Calu3 (cell line): ENCODE data around the gene SYMPK. TPM values are rescaled to one million over a fixed set of nuclear protein-coding genes. Genes with fewer than 3 reads are reported as not detected.

Experiments
- BruUV-seq: library from RNA; stranded (reverse); fragments of 400-500 nt; replicated peaks from 2 replicates; lab custom pipeline; 2021; lab: Mats Ljungman, UMichigan
- CTCF ChIA-PET: fragments of 300-600 bp; sonication (Branson Sonifier 250); formaldehyde crosslinking; loops from one replicate; lab custom pipeline; 2022; ENCODE audit warnings: antibody characterized with exemption; lab: Charles Lee
- DNase-seq: peaks from one replicate; pipeline ENCODE4 v3.0.0; 2022
- H3K27ac Mint-ChIP-seq: one replicate; pipeline ENCODE4 v1.8.0; 2022; ENCODE audit warnings: mixed read lengths; ENCODE audit not compliant: unreplicated experiment
- H3K27me3 Mint-ChIP-seq: one replicate; pipeline ENCODE4 v1.8.0; 2022; ENCODE audit warnings: mixed read lengths; ENCODE audit not compliant: unreplicated experiment
- H3K36me3 Mint-ChIP-seq: one replicate; pipeline ENCODE4 v1.8.0; 2022; ENCODE audit warnings: mild to moderate bottlenecking, moderate library complexity, mixed read lengths; ENCODE audit not compliant: insufficient read depth, unreplicated experiment
- H3K4me1 Mint-ChIP-seq: one replicate; pipeline ENCODE4 v1.8.0; 2022; ENCODE audit warnings: mild to moderate bottlenecking, low read depth, mixed read lengths; ENCODE audit not compliant: unreplicated experiment
- H3K4me3 Mint-ChIP-seq: one replicate; pipeline ENCODE4 v1.8.0; 2022; ENCODE audit warnings: mild to moderate bottlenecking, low read depth, moderate library complexity, mixed read lengths; ENCODE audit not compliant: unreplicated experiment
- H3K9me3 Mint-ChIP-seq: one replicate; pipeline ENCODE4 v1.8.0; 2022; ENCODE audit warnings: low read depth, mixed read lengths; ENCODE audit not compliant: unreplicated experiment
- intact Hi-C: fragments of 100-400 bp; cut with micrococcal nuclease; formaldehyde crosslinking; loops from one replicate; pipeline ENCODE4 v1.10.0; 2022; ENCODE audit not compliant: unreplicated experiment
- total RNA-seq: library from RNA; stranded (reverse); gene quantifications from 2 replicates; pipeline ENCODE4 v1.2.3, GENCODE V29; 2022
- TF ChIP-seq, protein P1 (sequence below): fragments of 200-600 bp; IDR thresholded peaks from one replicate; pipeline ENCODE4 v1.8.0; 2022; ENCODE audit warnings: antibody characterized with exemption; ENCODE audit not compliant: unreplicated experiment

The SYMPK gene
- total RNA-seq, 1 experiment from 2014 or later, result 130 TPM

DNA sequence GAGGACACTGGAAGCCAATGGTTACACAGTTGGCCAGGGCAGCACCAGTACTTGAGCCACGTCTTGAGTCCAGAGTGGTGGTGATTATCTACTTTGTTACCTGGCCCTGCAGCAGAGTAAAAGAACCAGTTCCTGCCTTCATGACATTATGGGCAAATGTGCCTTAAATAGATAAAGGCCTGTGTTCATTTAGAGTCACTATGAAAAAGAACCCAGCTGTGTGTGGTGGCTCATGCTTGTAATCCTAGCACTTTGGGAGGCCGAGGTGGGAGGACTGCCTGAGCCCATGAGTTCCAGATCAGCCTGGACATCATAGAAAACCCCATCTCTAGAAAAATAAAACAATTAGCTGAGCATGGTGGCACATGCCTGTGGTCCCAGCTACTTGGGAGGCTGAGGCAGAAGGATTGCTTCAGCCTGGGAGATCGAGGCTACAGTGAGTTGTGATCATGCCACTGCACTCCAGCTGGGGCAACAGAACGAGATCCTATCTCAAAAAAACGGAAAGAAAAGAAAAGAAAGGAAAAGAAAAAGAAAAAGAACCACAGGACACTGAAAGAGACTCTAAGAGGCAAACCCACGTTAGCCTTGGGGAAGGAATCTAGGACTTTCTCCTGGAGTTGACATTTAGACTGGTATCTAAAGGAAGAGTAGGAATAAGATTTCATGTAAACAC, 26.4 kb upstream of the SYMPK start:
- H3K4me1 Mint-ChIP-seq, result no peaks in the 10 kb centered on the region
- no peak overlapping the region for H3K27ac Mint-ChIP-seq
- peaks cover 30% of the 10 kb centered on the region for H3K36me3 Mint-ChIP-seq
- TF ChIP-seq, protein P1, sequence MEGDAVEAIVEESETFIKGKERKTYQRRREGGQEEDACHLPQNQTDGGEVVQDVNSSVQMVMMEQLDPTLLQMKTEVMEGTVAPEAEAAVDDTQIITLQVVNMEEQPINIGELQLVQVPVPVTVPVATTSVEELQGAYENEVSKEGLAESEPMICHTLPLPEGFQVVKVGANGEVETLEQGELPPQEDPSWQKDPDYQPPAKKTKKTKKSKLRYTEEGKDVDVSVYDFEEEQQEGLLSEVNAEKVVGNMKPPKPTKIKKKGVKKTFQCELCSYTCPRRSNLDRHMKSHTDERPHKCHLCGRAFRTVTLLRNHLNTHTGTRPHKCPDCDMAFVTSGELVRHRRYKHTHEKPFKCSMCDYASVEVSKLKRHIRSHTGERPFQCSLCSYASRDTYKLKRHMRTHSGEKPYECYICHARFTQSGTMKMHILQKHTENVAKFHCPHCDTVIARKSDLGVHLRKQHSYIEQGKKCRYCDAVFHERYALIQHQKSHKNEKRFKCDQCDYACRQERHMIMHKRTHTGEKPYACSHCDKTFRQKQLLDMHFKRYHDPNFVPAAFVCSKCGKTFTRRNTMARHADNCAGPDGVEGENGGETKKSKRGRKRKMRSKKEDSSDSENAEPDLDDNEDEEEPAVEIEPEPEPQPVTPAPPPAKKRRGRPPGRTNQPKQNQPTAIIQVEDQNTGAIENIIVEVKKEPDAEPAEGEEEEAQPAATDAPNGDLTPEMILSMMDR, result no peak
- no peaks in the 10 kb centered on the region for H3K9me3 Mint-ChIP-seq
- no TSS peak for BruUV-seq
- intact Hi-C loops, result no loop called here
- no peak overlapping the region for H3K4me3 Mint-ChIP-seq
- no peak for DNase-seq
- H3K27me3 Mint-ChIP-seq, result no peaks in the 10 kb centered on the region
- CTCF ChIA-PET, result no interaction called here

DNA sequence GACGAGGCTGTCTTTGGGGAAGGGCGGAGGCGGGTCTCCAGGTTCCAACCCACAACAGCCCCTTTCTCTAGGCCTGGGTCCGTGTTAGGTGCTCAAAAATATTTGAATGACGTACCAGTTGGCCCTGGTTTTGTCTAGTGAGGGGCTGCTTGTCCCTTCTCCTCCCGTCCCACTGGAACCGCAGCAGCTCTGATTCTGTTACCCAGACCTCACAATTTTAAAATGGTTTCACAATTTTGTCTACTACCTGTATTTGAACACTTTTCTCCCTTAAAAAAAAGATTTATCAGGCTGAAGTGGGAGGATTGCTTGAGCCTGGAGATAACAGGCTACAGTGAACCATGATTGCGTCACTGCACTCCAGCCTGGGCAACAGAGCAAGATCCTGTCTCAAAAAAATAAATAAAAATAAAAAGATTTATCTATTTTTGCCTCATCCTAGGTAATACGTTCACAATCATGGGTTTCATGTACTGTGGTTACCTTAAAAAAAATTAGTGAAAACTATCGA, 24.3 kb upstream of the SYMPK start:
- Mint-ChIP-seq H3K36me3 (peaks cover 47% of the 10 kb centered on the region), H3K9me3 (no peaks in the 10 kb centered on the region), H3K4me3 (peak overlapping the region; percentile 82), H3K27ac (peak overlapping the region; percentile 71), H3K4me1 (peaks cover 9% of the 10 kb centered on the region), H3K27me3 (no peaks in the 10 kb centered on the region)
- BruUV-seq, result no TSS peak
- TF ChIP-seq, protein P1, result no peak
- CTCF ChIA-PET, result no interaction called here
- intact Hi-C loops, result no loop called here
- no peak for DNase-seq

DNA sequence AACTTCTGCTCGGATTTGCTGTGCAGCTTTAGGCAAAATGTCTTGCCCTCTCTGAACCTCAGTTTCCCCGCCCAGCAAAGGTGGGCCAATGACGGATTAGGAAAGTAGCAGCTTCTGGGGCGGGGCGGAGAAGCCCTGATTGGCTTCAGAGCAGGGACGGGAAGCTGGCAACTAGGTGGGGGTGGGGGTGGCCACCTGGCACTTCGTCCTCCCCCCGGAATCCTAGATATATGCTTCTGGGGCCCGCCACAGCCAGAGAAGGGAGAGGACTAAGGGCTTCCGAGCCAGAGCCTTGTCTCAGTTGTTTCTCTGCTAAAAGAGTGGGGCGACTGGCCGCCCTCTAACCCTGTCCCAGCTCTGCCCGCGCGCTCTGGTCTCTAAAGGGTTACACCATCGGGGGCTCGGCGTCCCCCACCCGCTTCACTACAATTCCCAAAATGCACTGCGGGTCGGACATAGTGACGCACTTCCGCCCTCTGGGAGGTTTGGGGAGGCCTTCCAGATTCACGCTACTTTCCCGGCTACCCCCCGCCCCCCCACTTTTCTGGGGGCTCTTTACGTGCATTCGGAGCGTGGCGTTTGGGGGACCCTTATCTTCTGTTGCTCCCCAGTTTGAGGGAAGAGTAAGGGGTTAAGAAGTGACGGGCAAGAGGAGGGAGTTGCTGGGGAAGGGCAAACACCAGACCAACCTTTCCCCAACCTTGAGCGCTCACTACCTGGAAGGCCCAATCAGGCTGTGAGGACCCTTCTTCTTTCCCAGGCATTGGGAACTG, 23.7 kb upstream of the SYMPK start:
- Mint-ChIP-seq H3K4me1 (peaks cover 16% of the 10 kb centered on the region), H3K36me3 (peaks cover 54% of the 10 kb centered on the region), H3K9me3 (no peaks in the 10 kb centered on the region), H3K27ac (peak overlapping the region; percentile 71), H3K27me3 (no peaks in the 10 kb centered on the region), H3K4me3 (peak overlapping the region; percentile 82)
- CTCF ChIA-PET, result interaction anchor here (0.6 to 2.2 kb wide), 6 partner anchors 16 to 418 kb away, joined by 3 to 8 read pairs (median 3); partner anchors contain the start of genes CCDC61, FOXA3, MYPOP and SNRPD2
- TF ChIP-seq, protein P1, result no peak
- BruUV-seq, result no TSS peak
- peak; percentile 93 for DNase-seq
- intact Hi-C loops, result no loop called here

DNA sequence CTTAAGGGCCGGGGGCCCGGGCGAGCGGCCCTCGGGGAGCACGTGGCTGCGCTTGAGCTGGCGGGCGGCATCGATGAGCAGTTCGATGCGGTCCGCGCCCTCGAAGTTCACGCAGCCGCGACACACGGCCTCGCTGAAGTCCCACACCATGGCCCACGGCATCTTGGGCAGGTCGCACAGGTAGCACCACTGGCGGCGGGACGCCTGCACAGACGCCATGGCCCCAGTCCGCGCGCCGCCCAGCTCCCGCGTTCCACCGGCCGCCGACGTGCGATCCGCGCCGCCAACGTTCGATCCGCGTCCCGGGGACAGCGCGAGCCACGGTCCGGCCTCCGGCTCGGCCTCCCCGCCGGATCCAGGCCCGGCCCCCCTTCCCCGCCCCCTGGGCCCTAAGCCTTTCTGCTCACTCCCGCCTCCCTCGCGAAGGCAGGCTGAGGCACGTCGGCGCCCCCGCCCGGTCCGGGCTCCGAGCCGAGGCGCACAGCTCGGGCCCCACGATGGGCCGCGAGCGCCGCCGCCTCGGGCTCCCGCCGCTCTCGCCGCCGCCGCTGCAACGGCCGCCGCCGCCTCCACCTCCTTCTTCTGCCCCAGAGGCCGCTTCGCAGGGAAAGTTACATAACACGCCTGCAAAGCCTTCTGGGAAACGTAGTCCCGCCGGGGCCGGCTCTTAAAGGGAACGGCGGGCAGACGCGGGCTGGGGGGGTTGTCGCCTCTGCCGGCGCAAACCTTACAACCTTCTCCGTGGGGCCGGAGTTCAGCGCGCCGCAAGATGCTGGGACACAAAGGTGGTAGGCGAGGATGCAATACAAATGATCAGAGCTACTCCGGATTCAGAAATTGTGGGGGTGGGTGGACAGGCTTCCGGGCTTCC, 22.8 kb upstream of the SYMPK start, which contains the start of gene IRF2BP1:
TSS of gene IRF2BP1 (minus strand) at position 586 of the 871 bp plus-strand sequence. CDS start at position 219, 367 bp downstream.
- peak within 1 kb of the TSS; percentile 71 for H3K27ac Mint-ChIP-seq
- DNase-seq, result peak; percentile 95
- peaks cover 24% of the 10 kb centered on the region for H3K4me1 Mint-ChIP-seq
- no TSS peak for BruUV-seq
- peaks cover 54% of the 10 kb centered on the region for H3K36me3 Mint-ChIP-seq
- no peaks in the 10 kb centered on the region for H3K27me3 Mint-ChIP-seq
- intact Hi-C loops, result no loop called here
- H3K4me3 Mint-ChIP-seq, result peak within 1 kb of the TSS; percentile 82
- TF ChIP-seq, protein P1, result no peak
- no peaks in the 10 kb centered on the region for H3K9me3 Mint-ChIP-seq
- CTCF ChIA-PET, result interaction anchor here (0.5 to 2.2 kb wide), 9 partner anchors 17 to 1415 kb away, joined by 3 to 8 read pairs (median 3); partner anchors contain the start of genes CCDC61, FOXA3, MYPOP and SNRPD2
